HFF-Myc (cell line): Measurements from ENCODE around the gene MRPL55.

Experiments used
- DNase-seq: peaks from one replicate; pipeline ENCODE4 v3.0.0-alpha.2; 2011; ENCODE audit warnings: low read depth; ENCODE audit errors: extremely low read depth
- H3K4me3 ChIP-seq: replicated peaks from 2 replicates; pipeline ENCODE4 v1.5.1; 2011; ENCODE audit warnings: low read depth, mild to moderate bottlenecking, control low read depth, low read length
- CTCF ChIP-seq: IDR thresholded peaks from 2 replicates; pipeline ENCODE4 v1.5.1; 2012; ENCODE audit warnings: mild to moderate bottlenecking, low read depth, low read length, control low read depth; ENCODE audit errors: missing control alignments

Gene MRPL55

GRCh38 chr1:228109073-228109961 lies at the start of gene MRPL55:
MRPL55 (minus strand) TSS chr1:228109299; CDS start chr1:228108260, 1,039 bp downstream.
- peak within 1 kb of the TSS; percentile 99 for H3K4me3 ChIP-seq
- DNase-seq, result peak; percentile 71
- TF ChIP-seq CTCF, result no peak

GRCh38 chr1:228158151-228159007 lies 49.3 kb upstream of the MRPL55 start:
- no peak for TF ChIP-seq CTCF
- DNase-seq, result no peak
- no peak overlapping the region for H3K4me3 ChIP-seq

DNA sequence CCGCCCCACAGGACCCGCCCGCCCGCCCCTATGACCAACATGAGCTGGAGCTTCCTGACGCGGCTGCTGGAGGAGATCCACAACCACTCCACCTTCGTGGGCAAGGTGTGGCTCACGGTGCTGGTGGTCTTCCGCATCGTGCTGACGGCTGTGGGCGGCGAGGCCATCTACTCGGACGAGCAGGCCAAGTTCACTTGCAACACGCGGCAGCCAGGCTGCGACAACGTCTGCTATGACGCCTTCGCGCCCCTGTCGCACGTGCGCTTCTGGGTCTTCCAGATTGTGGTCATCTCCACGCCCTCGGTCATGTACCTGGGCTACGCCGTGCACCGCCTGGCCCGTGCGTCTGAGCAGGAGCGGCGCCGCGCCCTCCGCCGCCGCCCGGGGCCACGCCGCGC lies 48.6 kb upstream of the MRPL55 start:
- TF ChIP-seq CTCF, result no peak
- DNase-seq, result no peak
- H3K4me3 ChIP-seq, result no peak overlapping the region

GRCh38 chr1:228156941-228157728 lies 48.0 kb upstream of the MRPL55 start:
- DNase-seq, result no peak
- no peak for TF ChIP-seq CTCF
- H3K4me3 ChIP-seq, result no peak overlapping the region

DNA sequence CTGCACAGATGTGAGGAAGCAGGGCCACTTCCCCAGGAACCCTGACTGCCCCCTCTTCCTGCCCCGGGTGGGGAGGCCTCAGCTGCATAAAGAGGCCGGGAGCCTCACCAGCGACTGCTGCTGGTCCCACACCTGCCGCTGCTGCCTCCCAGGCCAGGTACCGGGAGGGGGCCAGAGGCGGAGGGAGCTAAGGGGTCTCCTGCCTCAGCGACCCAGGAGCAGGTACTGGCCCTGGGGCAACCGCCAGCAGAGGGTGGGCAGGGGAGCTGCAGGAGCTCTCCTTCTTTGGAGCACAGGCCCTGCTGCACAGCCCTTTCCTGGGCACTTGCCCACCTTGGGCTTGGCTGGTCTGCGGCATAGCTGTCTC lies 47.4 kb upstream of the MRPL55 start:
- TF ChIP-seq CTCF, result no peak
- H3K4me3 ChIP-seq, result no peak overlapping the region

DNA sequence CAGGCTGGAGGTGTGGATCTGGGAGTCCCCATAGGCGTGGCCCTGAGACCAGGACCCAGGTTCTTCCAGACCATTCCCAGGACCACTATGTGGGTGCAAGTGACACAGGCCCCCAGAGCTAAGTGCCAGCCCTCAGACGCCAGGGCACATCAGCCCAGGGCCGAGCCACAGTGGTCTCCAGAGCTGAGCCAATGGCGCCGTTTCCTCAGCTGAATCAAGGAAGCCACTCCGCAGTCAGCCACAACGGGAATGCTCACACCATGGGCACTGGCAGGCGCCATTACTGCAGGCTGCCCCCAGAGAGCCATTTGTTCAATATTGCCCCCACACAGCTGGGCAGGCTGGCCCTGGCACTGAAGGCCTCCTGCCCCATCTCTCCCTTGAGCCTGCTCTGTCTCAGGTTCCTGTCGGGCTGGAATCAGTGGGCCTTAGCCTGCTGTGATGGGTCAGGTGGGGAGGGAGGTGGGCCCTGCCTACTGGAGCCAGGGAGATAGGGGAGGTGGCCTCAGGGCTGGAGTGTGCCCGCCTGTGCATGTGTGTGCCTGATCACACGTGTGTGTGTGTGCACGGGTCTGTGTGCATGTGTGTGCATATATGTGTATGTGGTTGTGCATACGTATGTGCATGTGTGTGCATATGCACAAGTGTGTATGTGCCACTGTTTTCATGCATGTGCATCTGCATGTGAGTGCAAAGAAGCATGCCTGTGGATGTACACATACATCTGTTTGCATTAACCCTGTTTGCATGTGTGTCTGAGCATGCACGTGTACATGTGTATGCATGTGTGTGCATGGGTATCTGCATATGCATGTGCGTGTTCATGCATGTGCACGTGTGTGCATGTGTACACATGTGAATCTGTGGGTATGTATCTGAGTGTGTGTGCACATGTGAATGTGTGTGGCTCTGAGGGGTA lies 46.8 kb upstream of the MRPL55 start:
- H3K4me3 ChIP-seq, result no peak overlapping the region
- TF ChIP-seq CTCF, result no peak
- no peak for DNase-seq

More for the DNA sequence above, 47.4 kb upstream of the MRPL55 start:
- no peak for DNase-seq
